OCI-LY1 (cell line): Measurements from ENCODE around the gene MAP3K19.

ENCODE experiments used
- H2AFZ ChIP-seq: fragments of 200-600 bp; sonication (generic), shearing (Covaris generic); 2 replicates; pipeline ENCODE4 v1.6.0; 2014; ENCODE audit warnings: antibody characterized with exemption, mild to moderate bottlenecking, low read length
- H3F3A ChIP-seq: fragments of 200-600 bp; sonication (generic), shearing (Covaris generic); 2 replicates; pipeline ENCODE4 v1.6.0; 2014; ENCODE audit warnings: mild to moderate bottlenecking, antibody characterized with exemption, low read length, moderate library complexity; ENCODE audit not compliant: insufficient read depth
- H3K27ac ChIP-seq: fragments of 200-600 bp; sonication (generic); 2 replicates; pipeline ENCODE4 v1.5.1; 2014; ENCODE audit warnings: low read length, mixed run types, mild to moderate bottlenecking, low read depth; ENCODE audit not compliant: poor library complexity, severe bottlenecking
- H3K27me3 ChIP-seq: fragments of 200-600 bp; sonication (generic); 2 replicates; pipeline ENCODE4 v1.6.0; 2014; ENCODE audit warnings: antibody characterized with exemption, mild to moderate bottlenecking, low read length, moderate library complexity; ENCODE audit not compliant: insufficient read depth
- H3K36me3 ChIP-seq: fragments of 200-600 bp; sonication (generic); 2 replicates; pipeline ENCODE4 v1.6.1; 2014; ENCODE audit warnings: mild to moderate bottlenecking, antibody characterized with exemption, low read length, moderate library complexity, mixed read lengths; ENCODE audit not compliant: insufficient read depth
- H3K4me1 ChIP-seq: fragments of 200-600 bp; sonication (generic); 2 replicates; pipeline ENCODE4 v1.5.1; 2014; ENCODE audit warnings: mild to moderate bottlenecking, low read length, moderate library complexity; ENCODE audit not compliant: insufficient read depth, severe bottlenecking
- H3K4me2 ChIP-seq: fragments of 200-600 bp; sonication (generic), shearing (Covaris generic); 2 replicates; pipeline ENCODE4 v1.6.1; 2014; ENCODE audit warnings: low read length
- H3K4me3 ChIP-seq: fragments of 200-600 bp; sonication (generic); 2 replicates; pipeline ENCODE4 v1.5.1; 2014; ENCODE audit warnings: low read length, low read depth, mild to moderate bottlenecking, mixed read lengths; ENCODE audit not compliant: poor library complexity, severe bottlenecking
- H3K79me2 ChIP-seq: fragments of 200-600 bp; shearing (Covaris generic); 2 replicates; pipeline ENCODE4 v1.6.1; 2016; ENCODE audit warnings: mixed run types, low read length, mixed read lengths; ENCODE audit not compliant: insufficient read depth
- H3K9ac ChIP-seq: fragments of 200-600 bp; sonication (generic), shearing (Covaris generic); 2 replicates; pipeline ENCODE4 v1.6.1; 2014; ENCODE audit warnings: mild to moderate bottlenecking, low read length, mixed read lengths
- H3K9me2 ChIP-seq: fragments of 200-600 bp; sonication (generic), shearing (Covaris generic); 2 replicates; pipeline ENCODE4 v1.6.1; 2014; ENCODE audit warnings: low read depth, mild to moderate bottlenecking, low read length, mixed read lengths
- H3K9me3 ChIP-seq: fragments of 200-600 bp; shearing (Covaris generic); 2 replicates; pipeline ENCODE4 v1.6.1; 2014; ENCODE audit warnings: low read length, mixed read lengths
- H4K20me1 ChIP-seq: fragments of 200-600 bp; sonication (generic), shearing (Covaris generic); 2 replicates; pipeline ENCODE4 v1.6.0; 2016; ENCODE audit warnings: mild to moderate bottlenecking, low read length; ENCODE audit not compliant: insufficient read depth
- CTCF ChIP-seq: fragments of 200-600 bp; sonication (generic), shearing (Covaris generic); IDR thresholded peaks from 2 replicates; pipeline ENCODE4 v1.5.1; 2017; ENCODE audit warnings: mild to moderate bottlenecking, antibody characterized with exemption, low read length, moderate library complexity, mixed read lengths
- EZH2 ChIP-seq: fragments of 200-600 bp; sonication (generic), shearing (Covaris generic); IDR thresholded peaks from 2 replicates; pipeline ENCODE4 v1.8.0; 2017; ENCODE audit warnings: borderline replicate concordance, mixed run types, mild to moderate bottlenecking, antibody characterized with exemption, low read length, moderate library complexity, mixed read lengths

The MAP3K19 gene

GRCh38 chr2:135094508-135094907 lies 47.3 kb upstream of the MAP3K19 start:
- Histone ChIP-seq H3K4me3 (no peak overlapping the region), H2AFZ (no peak overlapping the region), H3F3A (no peaks in the 10 kb centered on the region), H3K27me3 (no peaks in the 10 kb centered on the region), H3K9me3 (no peaks in the 10 kb centered on the region), H3K79me2 (peaks cover 9% of the 10 kb centered on the region; the same call in 1 of the 2 replicates), H3K4me2 (no peak overlapping the region), H3K4me1 (peaks cover 5% of the 10 kb centered on the region), H3K9ac (no peak overlapping the region), H3K36me3 (peaks cover 66% of the 10 kb centered on the region), H3K27ac (no peak overlapping the region), H4K20me1 (no peaks in the 10 kb centered on the region), H3K9me2 (no peaks in the 10 kb centered on the region)
- TF ChIP-seq EZH2 (no peak), CTCF (no peak)

- Histone ChIP-seq H3K36me3 (peaks cover 70% of the 10 kb centered on the region), H3K9me3 (no peaks in the 10 kb centered on the region), H3K27me3 (no peaks in the 10 kb centered on the region), H3K27ac (no peak overlapping the region), H3K9ac (no peak overlapping the region), H3K79me2 (peaks cover 9% of the 10 kb centered on the region; the same call in 1 of the 2 replicates), H3K4me3 (no peak overlapping the region), H3K4me1 (peaks cover 5% of the 10 kb centered on the region), H3F3A (no peaks in the 10 kb centered on the region), H3K4me2 (no peak overlapping the region), H4K20me1 (no peaks in the 10 kb centered on the region), H2AFZ (no peak overlapping the region), H3K9me2 (no peaks in the 10 kb centered on the region)
- no peak for TF ChIP-seq CTCF
- TF ChIP-seq EZH2, result no peak
Observed at GRCh38 chr2:135093670-135094330, 46.6 kb upstream of the MAP3K19 start.

- H3K36me3 ChIP-seq, result peaks cover 70% of the 10 kb centered on the region
- no peaks in the 10 kb centered on the region for H3K9me2 ChIP-seq
- H3F3A ChIP-seq, result no peaks in the 10 kb centered on the region
- no peak overlapping the region for H3K4me2 ChIP-seq
- H3K4me1 ChIP-seq, result peaks cover 5% of the 10 kb centered on the region
- no peak overlapping the region for H3K27ac ChIP-seq
- H4K20me1 ChIP-seq, result no peaks in the 10 kb centered on the region
- H3K9ac ChIP-seq, result no peak overlapping the region
- no peak for TF ChIP-seq CTCF
- no peak for TF ChIP-seq EZH2
- H3K27me3 ChIP-seq, result no peaks in the 10 kb centered on the region
- H3K9me3 ChIP-seq, result no peaks in the 10 kb centered on the region
- H3K4me3 ChIP-seq, result no peak overlapping the region
- H2AFZ ChIP-seq, result no peak overlapping the region
- peaks cover 10% of the 10 kb centered on the region; the same call in 1 of the 2 replicates for H3K79me2 ChIP-seq
Observed at GRCh38 chr2:135093193-135093592, 45.9 kb upstream of the MAP3K19 start.
